Naive thymus-derived CD4-positive, alpha-beta T cell (primary cell): Measurements from ENCODE around the gene SUGP2. TPM values are rescaled to one million over a fixed set of nuclear protein-coding genes. Genes with fewer than 3 reads are reported as not detected.

Experiments
- ATAC-seq: fragments of 150-1000 bp; cut with Tn5 transposase; 2 replicates; pipeline ENCODE4 v1.10.0; 2021; ENCODE audit warnings: mild to moderate bottlenecking, moderate library complexity
- CTCF ChIA-PET: fragments of 350-600 bp; sonication (Branson Sonifier 250); formaldehyde crosslinking; loops from one replicate; lab custom pipeline; 2021; ENCODE audit warnings: antibody characterized with exemption; lab: Charles Lee
- POLR2A ChIA-PET: fragments of 350-600 bp; sonication (Branson Sonifier 250); formaldehyde crosslinking; loops from one replicate; lab custom pipeline; 2021; ENCODE audit warnings: antibody characterized with exemption, inconsistent platforms; lab: Charles Lee
- DNase-seq, 9 donors: peaks; one replicate each; pipeline versions ENCODE4 v3.0.0 to v3.0.0-alpha.2; 2020 to 2022; ENCODE audit warnings: mixed read lengths in 1 of 9
- H3K27ac ChIP-seq: one replicate; pipeline ENCODE4 v1.7.0; 2013; ENCODE audit warnings: mild to moderate bottlenecking, low read depth, low read length, moderate library complexity
- H3K27me3 ChIP-seq, 2 donors: one replicate each; pipeline ENCODE4 v1.7.0; 2013; ENCODE audit warnings: low read length in 2 of 2, mild to moderate bottlenecking in 2 of 2, moderate library complexity in 2 of 2; ENCODE audit not compliant: control insufficient read depth in 2 of 2, insufficient read depth in 2 of 2
- H3K36me3 ChIP-seq, 3 experiments: 1 replicate in 2 of 3; 2 replicates in 1 of 3; pipeline ENCODE4 v1.7.0; 2013; ENCODE audit warnings: low read length in 3 of 3, mild to moderate bottlenecking in 3 of 3, moderate library complexity in 1 of 3; ENCODE audit not compliant: insufficient read depth in 3 of 3, control insufficient read depth in 2 of 3
- H3K4me1 ChIP-seq, 2 donors: one replicate each; pipeline ENCODE4 v1.7.0; 2013; ENCODE audit warnings: low read length in 2 of 2, mild to moderate bottlenecking in 2 of 2, moderate library complexity in 1 of 2; ENCODE audit not compliant: control insufficient read depth in 2 of 2, insufficient read depth in 2 of 2
- H3K4me3 ChIP-seq: 2 replicates; pipeline ENCODE4 v1.7.0; 2013; ENCODE audit warnings: mild to moderate bottlenecking, low read length
- H3K9me3 ChIP-seq, 3 experiments: 1 replicate in 2 of 3; 2 replicates in 1 of 3; pipeline ENCODE4 v1.7.0; 2013; ENCODE audit warnings: low read length in 3 of 3; ENCODE audit not compliant: control insufficient read depth in 2 of 3
- H3K27ac Mint-ChIP-seq, 9 donors: one replicate each; pipeline ENCODE4 v1.8.0; 2020 to 2022; ENCODE audit warnings: mixed read lengths in 9 of 9, mild to moderate bottlenecking in 8 of 9, moderate library complexity in 5 of 9, inconsistent platforms in 2 of 9
- H3K27me3 Mint-ChIP-seq, 5 donors: one replicate each; pipeline ENCODE4 v1.8.0; 2021 to 2022; ENCODE audit warnings: mixed read lengths in 5 of 5, mild to moderate bottlenecking in 1 of 5
- H3K36me3 Mint-ChIP-seq, 5 donors: one replicate each; pipeline ENCODE4 v1.8.0; 2020 to 2022; ENCODE audit warnings: mixed read lengths in 5 of 5, mild to moderate bottlenecking in 3 of 5, inconsistent platforms in 1 of 5
- H3K4me1 Mint-ChIP-seq, 7 donors: one replicate each; pipeline ENCODE4 v1.8.0; 2020 to 2022; ENCODE audit warnings: mixed read lengths in 7 of 7, mild to moderate bottlenecking in 3 of 7, inconsistent platforms in 1 of 7
- H3K4me3 Mint-ChIP-seq, 10 donors: one replicate each; pipeline ENCODE4 v1.8.0; 2020 to 2022; ENCODE audit warnings: mild to moderate bottlenecking in 10 of 10, mixed read lengths in 10 of 10, moderate library complexity in 6 of 10, inconsistent platforms in 2 of 10
- H3K9me3 Mint-ChIP-seq, 11 donors: one replicate each; pipeline ENCODE4 v1.8.0; 2020 to 2022; ENCODE audit warnings: mixed read lengths in 11 of 11, mild to moderate bottlenecking in 4 of 11, inconsistent platforms in 1 of 11, moderate library complexity in 1 of 11
- intact Hi-C, 2 donors: fragments of 100-400 bp; cut with micrococcal nuclease; formaldehyde crosslinking; loops; one replicate each; pipeline ENCODE4 v1.15.1; 2023
- polyA plus RNA-seq, 2 donors: library from polyadenylated mRNA; unstranded; fragments of 300-500 nt; fragmentation: Illumina TruSeq; gene quantifications; one replicate each; pipeline ENCODE4 v1.2.3, GENCODE V29; 2021
- total RNA-seq, 6 experiments: library from RNA in 5 of 6; stranded (reverse) in 5 of 6; gene quantifications; 1 replicate in 5 of 6; 2 replicates in 1 of 6; pipeline ENCODE4 v1.2.3 and lab custom pipeline; 2021 to 2026

Gene SUGP2
- total and polyA plus RNA-seq, 7 experiments from 2014 or later: 9.3 to 145 (median 125) TPM

GRCh38 chr19:19075126-19075525 is 41.8 kb upstream of the SUGP2 start:
- no peaks in the 10 kb centered on the region for H3K27me3 ChIP-seq
- no peaks in the 10 kb centered on the region for H3K27me3 Mint-ChIP-seq
- H3K27ac ChIP-seq: no peak overlapping the region
- POLR2A ChIA-PET: interaction anchor here (0.6 kb wide), 1 partner anchor 46 kb away, joined by 5 read pairs; no protein-coding TSS in a partner anchor
- CTCF ChIA-PET: no interaction called here
- no peak for DNase-seq
- H3K27ac Mint-ChIP-seq: no peak overlapping the region
- peaks cover 0 to 40% (median 0%) of the 10 kb centered on the region in 3 experiments for H3K36me3 ChIP-seq
- peaks cover 1 to 31% (median 9%) of the 10 kb centered on the region in 5 donors for H3K36me3 Mint-ChIP-seq
- peaks cover 0 to 4% of the 10 kb centered on the region in 2 donors for H3K4me1 ChIP-seq
- H3K9me3 ChIP-seq: no peaks in the 10 kb centered on the region
- intact Hi-C loops: no loop called here
- H3K4me3 ChIP-seq: no peak overlapping the region
- H3K4me3 Mint-ChIP-seq: no peak overlapping the region
- H3K9me3 Mint-ChIP-seq: no peaks in the 10 kb centered on the region
- peaks cover 0 to 48% (median 39%) of the 10 kb centered on the region in 7 donors for H3K4me1 Mint-ChIP-seq
- ATAC-seq: no peak

- Histone ChIP-seq H3K36me3 (peaks cover 0 to 38% (median 0%) of the 10 kb centered on the region in 3 experiments), H3K4me3 (no peak overlapping the region), H3K9me3 (no peaks in the 10 kb centered on the region), H3K27me3 (no peaks in the 10 kb centered on the region), H3K27ac (no peak overlapping the region), H3K4me1 (peaks cover 2 to 3% of the 10 kb centered on the region in 2 donors)
- no peak for ATAC-seq
- CTCF ChIA-PET: no interaction called here
- H3K4me1 Mint-ChIP-seq: peaks cover 3 to 45% (median 39%) of the 10 kb centered on the region in 7 donors
- H3K36me3 Mint-ChIP-seq: peaks cover 1 to 29% (median 9%) of the 10 kb centered on the region in 5 donors
- POLR2A ChIA-PET: interaction anchor here (0.6 kb wide), 1 partner anchor 10 kb away, joined by 6 read pairs; no protein-coding TSS in a partner anchor
- H3K27ac Mint-ChIP-seq: peak overlapping the region in 5 of 9 donors; percentile 0 to 52 (median 38)
- H3K4me3 Mint-ChIP-seq: no peak overlapping the region
- no peak for DNase-seq
- no peaks in the 10 kb centered on the region for H3K27me3 Mint-ChIP-seq
- intact Hi-C loops: no loop called here
- no peaks in the 10 kb centered on the region for H3K9me3 Mint-ChIP-seq
Observed at GRCh38 chr19:19074196-19074882, 41.0 kb upstream of the SUGP2 start.

GRCh38 chr19:19071897-19072296 is 38.6 kb upstream of the SUGP2 start:
- H3K4me1 ChIP-seq: peaks cover 12 to 13% of the 10 kb centered on the region in 2 donors
- Mint-ChIP-seq H3K36me3 (peaks cover 0 to 19% (median 0%) of the 10 kb centered on the region in 5 donors), H3K4me1 (peaks cover 12 to 53% (median 41%) of the 10 kb centered on the region in 7 donors), H3K27me3 (no peaks in the 10 kb centered on the region), H3K4me3 (no peak overlapping the region), H3K27ac (no peak overlapping the region), H3K9me3 (no peaks in the 10 kb centered on the region)
- no peak overlapping the region for H3K27ac ChIP-seq
- H3K4me3 ChIP-seq: no peak overlapping the region
- no peak for DNase-seq
- POLR2A ChIA-PET: no interaction called here
- peaks cover 0 to 32% (median 0%) of the 10 kb centered on the region in 3 experiments for H3K36me3 ChIP-seq
- CTCF ChIA-PET: interaction anchor here (1.2 kb wide), 1 partner anchor 18 kb away, joined by 4 read pairs; no protein-coding TSS in a partner anchor
- intact Hi-C loops: no loop called here
- ATAC-seq: no peak
- H3K9me3 ChIP-seq: no peaks in the 10 kb centered on the region
- no peaks in the 10 kb centered on the region for H3K27me3 ChIP-seq

- ChIA-PET POLR2A (no interaction called here), CTCF (interaction anchor here (0.6 to 1.1 kb wide), 6 partner anchors 10 to 915 kb away, joined by 3 to 6 read pairs (median 5); no protein-coding TSS in a partner anchor)
- Histone ChIP-seq H3K36me3 (peaks cover 0 to 19% (median 0%) of the 10 kb centered on the region in 3 experiments), H3K4me1 (peaks cover 16 to 17% of the 10 kb centered on the region in 2 donors), H3K4me3 (no peak overlapping the region), H3K27ac (no peak overlapping the region), H3K27me3 (no peaks in the 10 kb centered on the region), H3K9me3 (no peaks in the 10 kb centered on the region)
- peak overlapping the region; percentile 5 to 52 (median 28) for H3K4me3 Mint-ChIP-seq
- H3K27me3 Mint-ChIP-seq: no peaks in the 10 kb centered on the region
- ATAC-seq: no peak
- H3K27ac Mint-ChIP-seq: peak overlapping the region in 8 of 9 donors; percentile 32 to 80 (median 51)
- intact Hi-C loops: loop anchor here in 1 of 2 donors (10.0 kb wide), 1 partner anchor 416 kb away; no protein-coding TSS in a partner anchor
- H3K4me1 Mint-ChIP-seq: peaks cover 14 to 59% (median 42%) of the 10 kb centered on the region in 7 donors
- H3K9me3 Mint-ChIP-seq: no peaks in the 10 kb centered on the region
- H3K36me3 Mint-ChIP-seq: peaks cover 0 to 16% (median 0%) of the 10 kb centered on the region in 5 donors
- DNase-seq: no peak
Observed at GRCh38 chr19:19068659-19069654, 35.6 kb upstream of the SUGP2 start.

- peaks cover 0 to 12% (median 0%) of the 10 kb centered on the region in 3 experiments for H3K36me3 ChIP-seq
- H3K4me3 ChIP-seq: no peak overlapping the region
- peaks cover 5 to 55% (median 47%) of the 10 kb centered on the region in 7 donors for H3K4me1 Mint-ChIP-seq
- DNase-seq: no peak
- H3K27me3 ChIP-seq: no peaks in the 10 kb centered on the region
- H3K9me3 Mint-ChIP-seq: no peaks in the 10 kb centered on the region
- intact Hi-C loops: loop anchor here in 1 of 2 donors (10.0 kb wide), 1 partner anchor 417 kb away; no protein-coding TSS in a partner anchor
- peaks cover 20 to 22% of the 10 kb centered on the region in 2 donors for H3K4me1 ChIP-seq
- H3K27me3 Mint-ChIP-seq: no peaks in the 10 kb centered on the region
- peak overlapping the region in 5 of 9 donors; percentile 47 to 88 (median 67) for H3K27ac Mint-ChIP-seq
- ATAC-seq: no peak
- CTCF ChIA-PET: interaction anchor here (1.1 to 1.4 kb wide), 3 partner anchors 8 to 73 kb away, joined by 3 to 7 read pairs (median 5); no protein-coding TSS in a partner anchor
- no peak overlapping the region for H3K27ac ChIP-seq
- H3K4me3 Mint-ChIP-seq: peak overlapping the region; percentile 2 to 99 (median 46)
- no peaks in the 10 kb centered on the region for H3K9me3 ChIP-seq
- POLR2A ChIA-PET: no interaction called here
- peaks cover 0 to 10% (median 0%) of the 10 kb centered on the region in 5 donors for H3K36me3 Mint-ChIP-seq
Observed at GRCh38 chr19:19067276-19068072, 34.2 kb upstream of the SUGP2 start.
